Measurements from ENCODE around the gene TMEM59L. TPM values are rescaled to one million over a fixed set of nuclear protein-coding genes. Genes with fewer than 3 reads are reported as not detected.

Gene TMEM59L
- total RNA-seq, 1 experiment from 2014 or later = 0.71 TPM

GRCh38 chr19:18662972-18663732 lies 50.5 kb downstream of the TMEM59L start:
- H3K4me3 Mint-ChIP-seq (ENCODE audit: low read depth, unreplicated experiment) = no peak overlapping the region
- no peaks in the 10 kb centered on the region for H3K9me3 Mint-ChIP-seq (ENCODE audit: low read depth, unreplicated experiment)
- DNase-seq = no peak
- TF ChIP-seq CTCF (IDR thresholded peaks at IDR 0.05; ENCODE audit: unreplicated experiment) = no peak
- CTCF ChIA-PET = no interaction called here
- no peak overlapping the region for H3K27ac Mint-ChIP-seq (ENCODE audit: unreplicated experiment)
- H3K27me3 Mint-ChIP-seq (ENCODE audit: unreplicated experiment) = peaks cover 13% of the 10 kb centered on the region
- BruUV-seq (replicated peaks) = no TSS peak
- intact Hi-C loops (cut with micrococcal nuclease; ENCODE audit: unreplicated experiment) = no loop called here
- H3K36me3 Mint-ChIP-seq (ENCODE audit: insufficient read depth, unreplicated experiment) = peaks cover 6% of the 10 kb centered on the region
- H3K4me1 Mint-ChIP-seq (ENCODE audit: low read depth, unreplicated experiment) = peaks cover 12% of the 10 kb centered on the region

GRCh38 chr19:18663940-18664530 lies 51.4 kb downstream of the TMEM59L start:
- Mint-ChIP-seq H3K36me3 (ENCODE audit: insufficient read depth, unreplicated experiment) (peaks cover 6% of the 10 kb centered on the region), H3K27ac (ENCODE audit: unreplicated experiment) (no peak overlapping the region), H3K9me3 (ENCODE audit: low read depth, unreplicated experiment) (no peaks in the 10 kb centered on the region), H3K27me3 (ENCODE audit: unreplicated experiment) (peaks cover 4% of the 10 kb centered on the region), H3K4me1 (ENCODE audit: low read depth, unreplicated experiment) (peaks cover 3% of the 10 kb centered on the region), H3K4me3 (ENCODE audit: low read depth, unreplicated experiment) (no peak overlapping the region)
- no peak for TF ChIP-seq CTCF (IDR thresholded peaks at IDR 0.05; ENCODE audit: unreplicated experiment)
- no peak for DNase-seq
- intact Hi-C loops (cut with micrococcal nuclease; ENCODE audit: unreplicated experiment) = no loop called here
- no TSS peak for BruUV-seq (replicated peaks)
- CTCF ChIA-PET = no interaction called here

- CTCF ChIA-PET = no interaction called here
- DNase-seq = no peak
These were observed 53.1 kb downstream of the TMEM59L start for GRCh38 chr19:18665771-18666202.

GRCh38 chr19:18666317-18666716 lies 53.6 kb downstream of the TMEM59L start:
- Mint-ChIP-seq H3K36me3 (ENCODE audit: insufficient read depth, unreplicated experiment) (peaks cover 6% of the 10 kb centered on the region), H3K27ac (ENCODE audit: unreplicated experiment) (no peak overlapping the region), H3K4me3 (ENCODE audit: low read depth, unreplicated experiment) (no peak overlapping the region), H3K9me3 (ENCODE audit: low read depth, unreplicated experiment) (no peaks in the 10 kb centered on the region), H3K4me1 (ENCODE audit: low read depth, unreplicated experiment) (no peaks in the 10 kb centered on the region), H3K27me3 (ENCODE audit: unreplicated experiment) (no peaks in the 10 kb centered on the region)
- no peak for TF ChIP-seq CTCF (IDR thresholded peaks at IDR 0.05; ENCODE audit: unreplicated experiment)
- CTCF ChIA-PET = no interaction called here
- DNase-seq = no peak
- intact Hi-C loops (cut with micrococcal nuclease; ENCODE audit: unreplicated experiment) = no loop called here
- no TSS peak for BruUV-seq (replicated peaks)

More at GRCh38 chr19:18665771-18666202, 53.1 kb downstream of the TMEM59L start:
- peaks cover 6% of the 10 kb centered on the region for H3K36me3 Mint-ChIP-seq (ENCODE audit: insufficient read depth, unreplicated experiment)
- no peaks in the 10 kb centered on the region for H3K9me3 Mint-ChIP-seq (ENCODE audit: low read depth, unreplicated experiment)
- BruUV-seq (replicated peaks) = no TSS peak
- H3K4me1 Mint-ChIP-seq (ENCODE audit: low read depth, unreplicated experiment) = no peaks in the 10 kb centered on the region
- H3K27me3 Mint-ChIP-seq (ENCODE audit: unreplicated experiment) = no peaks in the 10 kb centered on the region
- no peak overlapping the region for H3K27ac Mint-ChIP-seq (ENCODE audit: unreplicated experiment)
- no peak overlapping the region for H3K4me3 Mint-ChIP-seq (ENCODE audit: low read depth, unreplicated experiment)
- intact Hi-C loops (cut with micrococcal nuclease; ENCODE audit: unreplicated experiment) = no loop called here
- no peak for TF ChIP-seq CTCF (IDR thresholded peaks at IDR 0.05; ENCODE audit: unreplicated experiment)
